Occipital lobe (tissue), 2 donors: ENCODE data around the gene SLC17A5. TPM values are rescaled to one million over a fixed set of nuclear protein-coding genes. Genes with fewer than 3 reads are reported as not detected.
A peak's percentile ranks its signal among the peaks of the same experiment; 100 is the strongest.
"Not testable (repeated sequence)": the region's sequence is repeated elsewhere in the genome, so short reads cannot be mapped to it uniquely, and the experiment has no call there.

ENCODE experiments used
- DNase-seq: peaks from one replicate; lab custom pipeline; 2025; lab: John Stamatoyannopoulos, UW
- total RNA-seq: library from RNA; depleted of rRNA; stranded (reverse); fragments of >200 nt; gene quantifications from one replicate; pipeline ENCODE4 v1.2.3, GENCODE V29; 2014

Gene SLC17A5
- total RNA-seq, 1 donor from 2014 or later: 27.9 TPM

DNA sequence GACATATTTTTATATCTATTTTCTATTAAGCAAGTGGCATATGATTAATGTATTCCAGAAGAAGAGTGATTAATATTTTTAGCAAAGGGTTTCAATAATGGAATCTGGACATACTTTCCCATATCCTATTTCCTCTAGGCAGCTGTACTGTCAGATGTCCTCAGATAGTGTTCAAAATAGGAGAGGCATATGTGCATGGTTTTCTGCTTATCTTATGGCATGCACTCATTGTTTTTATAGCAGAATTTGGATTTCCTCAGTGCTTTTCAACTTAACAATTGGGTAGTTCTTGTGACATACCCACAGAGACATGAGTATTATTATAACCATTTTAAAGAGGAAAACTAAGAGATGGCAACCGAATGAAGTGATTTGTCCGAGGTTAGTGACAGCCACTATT is 12.6 kb upstream of the SLC17A5 start:
- no peak for DNase-seq

DNA sequence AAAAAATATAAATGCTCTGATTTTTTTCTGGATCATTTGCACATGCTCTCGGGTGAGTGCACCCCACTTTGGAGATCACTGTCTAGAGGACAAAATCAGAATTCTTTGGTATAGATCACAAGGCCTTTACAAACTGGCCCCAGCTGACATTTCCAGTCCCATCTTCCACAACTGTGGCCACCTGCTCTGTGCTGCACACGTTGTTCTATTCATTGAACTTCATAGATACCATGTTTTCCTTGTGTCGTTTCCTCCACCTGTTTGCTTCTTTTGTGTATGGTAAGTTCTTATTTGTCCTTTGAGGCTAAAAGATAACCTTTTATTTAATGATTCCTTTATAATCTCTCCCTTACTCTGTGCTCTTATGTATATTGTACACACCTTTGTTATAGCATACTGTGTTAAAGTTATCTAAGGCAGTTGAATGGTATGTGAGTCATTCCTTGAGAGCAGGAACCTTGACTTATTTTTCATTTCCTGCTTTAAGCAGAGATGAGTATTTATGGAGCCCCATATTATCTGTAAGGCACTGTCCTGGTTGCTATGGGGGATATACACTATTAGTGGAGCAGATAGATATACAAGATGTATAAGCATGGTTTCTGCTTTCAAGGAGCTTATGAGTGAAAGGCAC is 12.0 kb upstream of the SLC17A5 start:
- no peak for DNase-seq

DNA sequence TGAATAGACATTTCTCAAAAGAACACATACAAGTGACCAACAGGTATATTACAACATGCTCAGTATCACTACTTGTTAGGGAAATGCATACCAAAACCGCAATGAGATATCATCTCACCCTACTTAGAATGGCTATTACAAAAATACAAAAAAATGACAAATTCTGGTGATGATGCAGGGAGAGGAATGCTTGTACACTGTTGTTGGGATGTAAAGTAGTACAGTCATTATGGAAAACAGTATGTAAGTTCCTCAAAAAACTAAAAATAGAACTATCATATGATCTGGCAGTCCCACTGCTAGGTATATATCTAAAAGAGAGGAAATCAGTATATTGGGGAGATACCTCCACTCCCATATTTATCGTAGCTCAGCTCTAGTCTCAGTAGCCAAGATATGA is 10.9 kb upstream of the SLC17A5 start:
- DNase-seq: no peak

DNA sequence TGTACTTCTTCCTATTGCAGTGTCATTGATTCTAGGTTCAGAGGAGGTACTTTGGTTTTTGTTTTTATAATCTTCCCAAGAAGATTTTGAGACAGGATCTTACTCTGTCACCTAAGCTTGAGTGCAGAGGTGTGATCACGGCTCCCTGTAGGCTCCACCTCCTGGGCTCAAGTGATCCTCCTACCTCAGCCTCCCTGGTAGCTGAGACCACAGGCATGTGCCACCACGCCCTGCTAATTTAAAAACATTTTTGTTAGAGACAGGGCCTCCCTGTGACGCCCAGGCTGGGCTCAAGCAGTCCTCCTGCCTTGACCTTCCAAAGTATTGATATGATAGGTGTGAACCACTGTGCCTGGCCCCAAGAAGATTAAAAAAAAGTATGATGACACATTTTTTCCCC is 3.4 kb upstream of the SLC17A5 start:
- no peak for DNase-seq

DNA sequence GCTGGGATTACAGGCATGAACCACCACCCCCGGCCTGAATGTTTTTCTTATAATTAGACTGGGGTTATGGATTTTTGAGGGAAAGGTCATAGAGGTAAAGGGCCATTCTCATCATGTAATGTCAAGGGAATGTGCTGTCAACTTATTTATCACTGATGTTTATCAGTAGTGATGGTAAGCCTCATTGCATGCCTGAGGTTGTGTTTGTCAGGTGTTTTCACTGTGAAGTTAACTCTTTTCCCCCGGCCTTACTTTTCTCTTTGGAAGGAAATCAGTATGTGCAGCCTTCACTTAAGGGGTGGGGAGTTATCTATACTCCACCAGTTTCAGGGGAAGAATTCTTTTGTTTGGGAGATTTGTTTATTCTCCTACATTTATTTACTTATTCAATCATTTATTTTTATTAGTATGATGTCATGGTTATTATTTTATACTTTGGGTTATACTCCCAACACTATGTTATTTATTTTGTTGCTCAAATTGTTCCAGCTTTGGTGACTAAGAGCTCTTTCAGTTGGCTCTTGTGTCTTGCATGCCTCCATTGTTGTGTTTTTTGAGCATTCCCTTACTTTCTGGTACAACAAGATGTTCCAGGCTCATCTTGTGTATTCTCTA is 2.8 kb upstream of the SLC17A5 start:
- no peak for DNase-seq

DNA sequence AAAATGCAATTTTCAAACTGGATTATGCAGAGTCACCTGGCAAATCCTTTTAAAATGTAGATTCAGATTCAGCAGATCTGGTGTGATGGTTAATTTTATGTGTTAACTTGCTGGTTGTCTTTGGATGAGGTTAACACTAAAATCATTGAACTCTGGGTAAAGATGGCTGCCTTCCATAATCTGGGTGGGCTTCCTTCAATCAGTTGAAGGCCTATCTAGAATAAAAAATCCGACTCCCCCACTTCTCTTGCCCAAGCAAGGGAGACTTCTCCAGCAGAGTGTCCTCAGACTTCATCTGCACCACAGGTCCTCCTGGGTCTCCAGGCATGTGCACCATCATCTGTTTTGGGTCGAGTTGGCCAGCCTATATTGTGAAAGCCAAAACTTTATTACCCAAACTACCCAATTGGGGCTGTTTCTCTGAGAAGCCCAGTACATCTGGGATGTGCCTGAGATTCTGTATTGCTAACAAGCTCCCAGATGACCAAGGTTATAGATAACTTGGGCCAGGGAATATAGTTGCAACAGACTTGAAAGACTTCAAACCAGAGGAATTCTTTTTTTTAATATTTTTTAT is 1.6 kb upstream of the SLC17A5 start:
- DNase-seq: no peak

DNA sequence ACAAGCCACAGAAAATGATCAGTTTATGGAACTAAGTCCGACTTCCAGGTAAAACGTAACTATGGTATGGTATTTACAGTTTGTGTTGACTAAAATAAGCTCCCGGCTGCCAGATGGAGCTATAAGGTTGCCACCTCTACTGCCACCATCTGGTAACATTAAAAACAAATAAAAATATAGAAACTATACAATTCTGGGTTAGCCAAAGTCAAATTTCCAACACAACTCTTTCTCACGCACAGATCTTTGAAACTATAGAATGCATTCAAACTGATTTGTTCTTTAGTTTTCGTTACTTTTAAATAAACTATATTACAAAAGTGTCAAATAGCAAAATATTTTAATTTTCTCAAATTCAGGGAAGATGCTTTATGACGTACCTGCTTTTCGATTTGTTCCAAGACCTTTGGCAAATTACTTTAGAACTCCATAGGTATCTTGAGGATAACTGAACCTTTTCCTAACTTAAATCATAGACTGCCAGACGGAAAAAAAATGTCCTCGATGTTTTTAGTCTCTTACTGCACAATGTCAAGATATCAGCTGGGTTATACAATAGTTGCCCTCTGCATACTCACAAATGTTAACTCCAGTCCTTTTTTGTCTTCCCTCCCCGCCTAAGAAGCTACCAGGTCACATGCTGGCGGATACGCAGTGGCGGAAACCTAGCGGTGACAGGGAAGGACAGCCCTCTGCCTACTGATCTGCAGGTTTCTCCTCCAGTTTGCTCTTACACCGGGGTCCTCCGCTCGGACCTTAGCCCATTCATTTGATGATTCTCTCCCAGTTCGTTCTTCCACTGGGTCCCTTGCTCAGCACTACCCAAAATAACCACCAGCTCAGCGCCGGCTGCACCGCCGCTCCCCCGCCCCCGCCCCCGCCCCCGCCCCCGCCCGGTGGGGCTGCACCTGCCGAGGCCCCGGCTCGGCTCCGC is 888 bp downstream of the SLC17A5 start:
- DNase-seq: peak; percentile 55

DNA sequence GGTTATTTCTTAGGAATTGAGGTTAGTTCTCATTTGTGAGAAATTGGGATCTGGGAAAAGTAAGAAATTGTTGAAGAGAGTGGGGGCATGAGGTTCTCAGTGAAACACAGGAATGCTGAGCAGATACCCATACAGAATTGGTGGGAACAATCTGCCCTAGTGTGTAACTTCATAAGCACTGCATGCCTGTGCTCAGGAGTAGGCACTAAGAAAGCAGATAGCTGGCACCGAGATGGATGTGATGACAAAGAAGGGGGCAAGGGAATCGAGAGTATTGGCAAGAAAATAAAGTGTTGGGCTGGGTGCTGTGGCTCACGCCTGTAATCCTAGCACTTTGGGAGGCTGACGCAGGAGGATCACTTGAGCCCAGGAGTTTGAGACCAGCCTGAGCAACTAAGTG is 4.0 kb downstream of the SLC17A5 start:
- DNase-seq: no peak

DNA sequence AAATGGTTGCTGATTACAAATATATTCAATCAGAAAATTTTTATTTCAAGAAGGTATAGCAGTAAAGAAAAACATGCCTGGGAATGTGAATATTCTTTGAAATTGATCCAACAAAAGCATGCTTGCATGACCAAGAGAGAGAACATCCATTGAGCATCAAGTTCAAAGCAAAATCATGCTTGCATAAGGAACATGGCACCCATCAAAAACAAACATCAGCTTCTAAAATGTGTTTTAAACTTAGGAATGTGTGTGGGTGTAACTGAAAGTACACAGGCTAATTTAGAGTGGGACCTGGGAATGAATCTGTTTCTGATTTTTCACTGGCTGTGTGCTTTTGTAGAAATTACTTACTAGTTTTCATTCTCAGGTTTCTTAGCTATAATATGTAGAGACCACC is 5.6 kb downstream of the SLC17A5 start:
- no peak for DNase-seq

DNA sequence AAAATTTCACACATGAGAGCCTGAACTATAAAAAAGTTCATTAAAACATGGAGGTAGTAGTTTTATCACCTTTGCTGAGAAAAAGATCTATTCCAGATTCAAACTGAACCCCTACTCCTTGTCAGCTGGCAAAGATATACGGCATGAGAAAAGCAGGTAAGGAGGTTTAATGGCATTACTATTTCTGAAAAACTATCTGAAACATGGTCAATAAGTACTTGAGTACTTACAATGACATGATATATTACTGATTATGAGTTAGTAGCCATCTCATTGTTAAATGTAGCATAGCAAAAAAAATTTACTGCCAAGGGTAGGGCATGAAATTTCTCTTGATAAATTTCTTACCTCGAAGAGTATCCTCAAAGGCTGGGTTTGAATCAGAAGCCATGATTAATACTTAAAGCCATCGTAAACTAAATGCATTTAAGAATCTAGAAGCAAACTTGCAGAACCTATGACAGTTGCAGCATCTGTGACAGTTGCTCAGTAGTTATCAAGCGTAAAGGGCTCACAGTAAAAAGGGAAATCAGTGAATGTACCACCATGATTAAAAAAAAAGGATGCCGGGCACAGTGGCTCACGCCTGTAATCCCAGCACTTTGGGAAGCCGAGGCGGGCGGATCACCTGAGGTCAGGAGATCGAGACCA is 8.7 kb downstream of the SLC17A5 start:
- DNase-seq: no peak

DNA sequence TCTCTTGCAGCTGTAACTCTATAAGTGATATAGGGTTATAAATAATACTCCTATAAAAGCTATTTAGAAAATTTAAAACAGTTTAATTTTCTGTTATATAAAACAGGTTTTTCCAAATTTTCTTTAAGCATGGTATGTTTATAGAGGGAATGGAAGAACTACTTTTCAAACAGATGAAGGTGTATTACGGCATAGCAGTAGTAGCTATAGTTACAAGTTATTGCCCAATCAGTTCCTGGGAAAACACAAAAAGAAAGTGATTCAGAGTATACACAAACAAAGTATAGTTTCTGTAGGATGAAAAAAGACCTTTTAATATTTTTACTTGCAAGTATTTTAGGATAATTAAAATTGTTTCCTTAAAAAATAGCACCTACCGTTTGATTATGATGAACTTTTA is 9.8 kb downstream of the SLC17A5 start:
- no peak for DNase-seq

DNA sequence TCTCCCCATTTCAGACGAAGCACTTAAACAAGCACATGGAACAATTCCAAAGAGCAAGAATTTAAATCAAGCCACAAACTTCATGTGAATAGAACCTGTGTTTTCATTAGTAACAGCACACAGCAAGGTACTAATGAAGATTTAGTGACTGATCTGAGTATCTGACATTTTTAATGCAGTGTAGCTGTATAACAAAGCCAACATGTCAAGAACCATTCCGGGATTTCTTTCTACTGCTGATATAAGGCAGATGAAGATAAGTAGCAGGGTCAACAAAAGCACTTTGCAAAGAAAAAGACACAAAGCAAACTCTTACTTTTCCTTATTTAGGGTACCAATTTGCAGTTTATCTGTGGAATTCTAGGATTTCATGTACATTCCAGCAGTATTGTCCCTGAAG is 11.3 kb downstream of the SLC17A5 start:
- no peak for DNase-seq

DNA sequence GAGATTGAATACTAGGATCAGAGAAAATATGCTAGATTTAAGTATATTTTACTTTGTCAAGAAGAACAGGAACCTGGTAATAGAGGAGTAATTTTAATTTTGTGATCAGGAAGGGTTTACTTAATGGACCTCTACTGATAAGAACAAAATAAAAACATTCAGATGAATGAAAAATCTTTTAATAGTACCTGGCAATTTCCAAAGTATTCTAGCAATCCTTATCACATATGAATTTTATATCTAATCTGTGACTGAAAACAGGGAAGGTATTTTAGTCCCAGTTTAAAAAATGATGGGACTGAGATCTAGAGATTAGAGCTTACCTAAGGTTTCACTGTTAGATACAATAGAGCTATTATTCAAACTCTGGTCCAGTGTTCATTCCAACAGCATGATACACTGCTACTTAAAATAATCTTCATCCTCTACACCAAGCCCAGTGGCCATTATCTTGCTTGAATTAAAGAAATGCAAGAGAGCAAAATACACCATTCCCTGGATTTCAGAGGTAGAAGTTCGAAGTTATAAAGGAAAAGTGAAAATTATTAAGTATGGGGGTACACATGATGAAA is 13.5 kb downstream of the SLC17A5 start:
- no peak for DNase-seq

DNA sequence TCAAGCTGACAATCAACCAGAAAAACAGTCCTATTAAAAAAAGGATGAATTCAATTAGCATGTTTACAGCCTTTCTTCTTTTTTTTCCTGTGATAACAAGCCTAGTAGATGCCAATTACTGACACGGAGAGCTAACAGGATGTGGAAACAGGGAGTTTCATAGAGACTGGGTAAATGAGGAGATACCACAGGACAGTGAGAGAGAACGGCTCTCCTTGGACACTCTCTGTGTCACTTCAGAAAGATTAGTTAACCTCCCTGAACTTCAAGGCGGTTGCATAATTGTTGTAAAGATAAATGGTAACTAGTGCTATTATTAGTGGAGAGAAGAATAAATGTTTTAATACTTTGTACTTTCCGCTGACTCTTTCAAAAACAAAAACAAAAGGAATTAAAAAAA is 14.8 kb downstream of the SLC17A5 start:
- no peak for DNase-seq

DNA sequence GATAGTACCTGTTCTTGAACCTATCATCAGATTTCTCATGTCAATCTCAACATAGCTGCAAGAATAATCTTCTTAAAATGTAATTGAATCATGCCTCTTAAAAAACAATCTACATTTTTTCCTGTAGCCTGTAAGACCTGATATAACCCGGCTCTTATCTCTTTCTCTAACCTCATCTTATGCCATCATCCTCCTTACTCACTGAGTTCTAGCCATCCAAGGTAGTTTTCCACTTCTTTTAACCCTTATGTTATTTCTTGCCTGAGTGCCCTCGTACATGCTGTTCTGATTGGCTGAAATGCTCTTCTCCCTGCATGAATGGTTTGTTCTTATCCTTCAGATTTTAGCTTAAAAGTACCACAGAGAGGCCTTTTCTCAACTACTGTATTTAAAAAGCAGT is 16.4 kb downstream of the SLC17A5 start:
- DNase-seq: no peak

DNA sequence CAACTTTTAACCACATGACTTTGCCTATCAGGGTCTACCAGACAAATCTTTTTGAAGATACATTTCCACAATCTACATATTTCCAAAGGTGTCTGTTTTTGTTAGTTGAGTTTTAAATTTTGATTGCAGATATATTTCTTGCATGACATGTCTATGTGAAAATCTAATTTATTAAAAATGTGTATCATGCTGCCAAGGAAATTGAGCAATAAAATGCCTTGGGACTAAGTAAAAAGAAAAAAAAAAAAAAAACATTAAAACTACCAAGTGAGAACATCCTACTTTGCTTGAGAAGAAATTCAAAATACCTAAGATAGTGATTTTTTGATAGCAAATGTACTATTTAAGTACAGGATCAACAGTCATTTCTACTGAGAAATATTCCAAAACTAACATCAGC is 17.7 kb downstream of the SLC17A5 start:
- DNase-seq: no peak

DNA sequence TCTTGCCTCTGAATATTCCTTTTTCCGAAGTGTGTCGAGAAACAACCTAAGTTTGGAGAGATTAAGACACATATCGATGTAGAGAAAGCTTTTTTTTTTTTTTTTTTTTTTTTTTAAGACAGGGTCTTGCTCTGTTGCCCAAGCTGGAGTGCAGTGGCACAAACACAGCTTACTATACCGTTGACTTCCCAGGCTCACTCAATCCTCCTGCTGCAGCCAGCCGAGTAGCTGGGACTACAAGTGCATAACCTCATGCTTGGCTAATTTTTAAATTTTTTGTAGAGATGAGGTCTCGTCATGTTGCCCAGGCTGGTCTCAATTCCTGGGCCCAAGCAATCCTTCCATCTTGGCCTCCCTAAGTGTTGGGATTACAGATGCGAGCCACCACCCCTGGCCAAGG is 21.4 kb downstream of the SLC17A5 start:
- no peak for DNase-seq

DNA sequence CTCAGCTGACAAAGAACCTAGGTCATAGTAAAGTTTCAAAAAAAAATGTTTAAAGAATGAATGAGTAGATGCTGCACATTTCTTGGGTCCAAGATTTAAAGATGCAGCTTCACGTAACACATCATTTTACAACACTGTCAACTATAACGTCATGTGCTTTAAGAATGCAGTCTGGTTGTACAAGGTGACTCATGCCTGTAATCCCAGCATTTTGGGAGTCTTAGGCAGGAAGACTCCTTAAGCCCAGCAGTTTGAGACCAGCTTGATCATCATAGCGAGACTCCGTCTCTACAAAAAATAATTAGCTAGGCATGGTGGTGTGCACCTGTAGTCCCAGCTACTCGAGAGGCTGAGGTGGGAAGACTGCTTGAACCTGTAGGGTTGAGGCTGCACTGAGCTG is 21.9 kb downstream of the SLC17A5 start:
- no peak for DNase-seq

DNA sequence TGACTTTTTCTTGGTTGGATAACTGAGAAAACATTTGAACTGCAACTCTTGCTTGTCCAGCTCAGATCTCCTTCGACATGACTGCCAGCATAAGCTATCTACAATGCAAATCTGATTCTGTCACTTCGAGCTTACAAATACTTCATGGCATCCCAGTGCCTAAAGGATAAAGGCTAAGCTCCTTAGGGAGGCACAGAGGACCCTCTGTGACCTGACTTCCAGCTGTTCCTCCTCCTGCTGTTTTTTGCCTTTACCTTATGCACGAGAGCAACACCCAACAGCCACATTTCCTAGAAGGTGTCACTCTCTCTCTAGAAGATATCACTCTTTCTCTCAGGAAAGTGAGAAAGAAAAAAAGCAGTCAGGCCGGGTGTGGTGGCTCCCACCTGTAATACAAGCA is 23.4 kb downstream of the SLC17A5 start:
- no peak for DNase-seq

DNA sequence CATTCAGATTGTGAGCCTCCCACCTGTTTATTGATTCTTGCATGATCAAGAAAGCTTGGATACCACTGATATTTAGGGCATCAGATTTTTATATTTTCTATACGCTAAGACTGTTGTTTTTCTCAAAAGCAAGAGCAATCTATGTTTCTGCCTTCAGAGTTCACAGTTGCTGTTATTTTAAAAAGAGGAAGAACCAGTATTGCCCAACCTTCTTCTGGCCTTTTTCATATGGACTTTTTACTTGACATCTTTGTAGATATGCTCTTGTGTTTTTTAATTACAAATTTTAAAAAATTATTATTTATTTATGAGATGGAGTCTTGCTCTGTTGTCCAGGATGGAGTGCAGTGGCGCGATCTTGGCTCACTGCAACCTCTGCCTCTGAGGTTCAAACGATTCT is 28.9 kb downstream of the SLC17A5 start:
- no peak for DNase-seq

DNA sequence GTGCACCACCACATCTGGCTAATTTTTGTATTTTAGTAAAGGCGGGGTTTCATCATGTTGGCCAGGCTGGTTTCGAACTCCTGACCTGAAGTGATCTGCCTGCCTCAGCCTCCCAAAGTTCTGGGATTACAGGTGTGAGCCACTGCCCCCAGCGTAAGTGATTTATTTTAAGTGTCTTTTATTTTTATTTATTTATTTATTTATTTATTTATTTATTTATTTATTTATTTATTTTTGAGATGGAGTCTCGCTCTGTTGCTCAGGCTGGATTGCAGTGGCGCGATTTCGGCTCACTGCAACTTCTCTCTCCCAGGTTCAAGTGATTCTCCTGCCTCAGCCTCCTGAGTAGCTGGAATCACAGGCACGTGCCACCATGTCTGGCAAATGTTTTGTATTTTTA is 30.3 kb downstream of the SLC17A5 start:
- not testable (repeated sequence) for DNase-seq
